Measurements from ENCODE around the gene SNN.

DNA sequence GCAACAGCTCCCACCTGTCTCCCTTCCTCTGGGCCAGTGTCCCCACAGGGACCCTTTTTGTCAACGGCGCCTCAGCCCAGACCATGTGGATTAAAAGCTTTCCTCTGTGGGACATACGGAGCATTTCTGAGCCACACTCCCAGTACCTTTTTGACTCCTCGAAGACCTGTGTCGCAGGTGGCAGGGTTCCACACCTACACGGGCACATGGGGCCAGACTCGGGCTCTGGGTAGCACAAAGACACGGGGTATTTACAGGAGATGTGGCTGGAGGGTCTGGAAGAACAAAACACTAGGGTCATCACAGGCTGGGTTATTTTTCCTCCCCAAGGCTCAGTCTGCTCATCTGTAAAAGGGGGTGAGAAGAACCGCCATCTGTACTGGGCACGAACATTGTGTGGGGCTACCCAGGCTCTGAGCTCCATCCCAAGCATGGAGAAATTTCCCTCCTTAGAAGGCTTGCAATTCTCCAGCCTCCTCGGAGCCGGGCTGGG, 32.5 kb upstream of the SNN start:
- TF ChIP-seq POLR2A (IDR thresholded peaks at IDR 0.05; ENCODE audit: low read length) (no peak), RFX5 (IDR thresholded peaks at IDR 0.05) (no peak), RAD21 (conservative IDR thresholded peaks at IDR 0.05 in 1 of 2, IDR thresholded peaks at IDR 0.05 in 1 of 2) (no peak), HDAC2 (IDR thresholded peaks at IDR 0.05) (no peak), CHD2 (IDR thresholded peaks at IDR 0.05; ENCODE audit: low read length, partially characterized antibody) (no peak)

Data from A549 (cell line).